NB4 (cell line): ENCODE measurements around the gene AGAP5.
"Not testable (repeated sequence)": the region's sequence is repeated elsewhere in the genome, so short reads cannot be mapped to it uniquely, and the experiment has no call there.

Experiments used
- CTCF ChIP-seq: IDR thresholded peaks from one replicate; pipeline ENCODE4 v1.5.1; 2012; ENCODE audit warnings: low read depth, low read length
- MAX ChIP-seq: IDR thresholded peaks from 2 replicates; pipeline ENCODE4 v1.6.1; 2011; ENCODE audit warnings: low read depth, low read length
- MYC ChIP-seq: IDR thresholded peaks from 2 replicates; pipeline ENCODE4 v1.6.1; 2011; ENCODE audit warnings: low read depth, low read length
- POLR2A ChIP-seq: IDR thresholded peaks from 2 replicates; pipeline ENCODE4 v1.6.1; 2011; ENCODE audit warnings: mild to moderate bottlenecking; ENCODE audit not compliant: insufficient read length; ENCODE audit errors: extremely low read depth

- TF ChIP-seq CTCF, MYC, POLR2A, MAX: not testable (repeated sequence)
Measured at GRCh38 chr10:73703924-73704323, 6.0 kb upstream of the AGAP5 start.
